SHP77 (cell line): ENCODE results near the gene FOXN3.

Experiments
- DNase-seq, 2 experiments: peaks; one replicate each; lab custom pipeline; 2025; lab: John Stamatoyannopoulos, UW

The FOXN3 gene

DNA sequence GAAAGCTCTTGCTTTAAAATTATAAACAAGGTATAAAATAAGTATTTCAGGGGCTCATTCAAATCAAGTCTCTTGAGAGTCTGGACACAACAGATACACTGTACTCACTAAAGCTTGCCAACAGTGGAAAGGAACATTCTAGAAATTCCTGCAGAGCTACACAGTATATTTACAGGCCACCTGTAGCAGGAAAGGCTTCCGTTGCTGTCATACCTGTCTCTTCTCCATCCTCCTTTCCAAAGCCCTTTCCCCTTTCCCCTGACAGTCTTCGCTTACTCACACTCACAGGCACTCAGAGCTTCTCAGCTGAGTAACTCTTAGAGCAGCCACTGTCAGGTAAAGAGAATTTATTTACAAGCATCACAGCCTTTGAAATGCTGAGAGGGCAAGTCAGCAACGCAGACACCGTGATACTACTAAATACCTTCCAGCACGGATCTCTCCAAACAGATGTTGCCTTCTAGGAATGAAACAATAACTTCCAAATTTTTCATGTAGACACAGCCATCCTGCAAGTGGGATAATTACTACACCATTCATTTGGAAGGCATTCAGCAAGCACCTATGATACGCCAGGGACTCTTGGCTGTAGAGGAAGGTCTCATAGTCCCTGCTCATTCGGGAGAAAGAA is 167.9 kb downstream of the FOXN3 start:
- DNase-seq, result no peak

DNA sequence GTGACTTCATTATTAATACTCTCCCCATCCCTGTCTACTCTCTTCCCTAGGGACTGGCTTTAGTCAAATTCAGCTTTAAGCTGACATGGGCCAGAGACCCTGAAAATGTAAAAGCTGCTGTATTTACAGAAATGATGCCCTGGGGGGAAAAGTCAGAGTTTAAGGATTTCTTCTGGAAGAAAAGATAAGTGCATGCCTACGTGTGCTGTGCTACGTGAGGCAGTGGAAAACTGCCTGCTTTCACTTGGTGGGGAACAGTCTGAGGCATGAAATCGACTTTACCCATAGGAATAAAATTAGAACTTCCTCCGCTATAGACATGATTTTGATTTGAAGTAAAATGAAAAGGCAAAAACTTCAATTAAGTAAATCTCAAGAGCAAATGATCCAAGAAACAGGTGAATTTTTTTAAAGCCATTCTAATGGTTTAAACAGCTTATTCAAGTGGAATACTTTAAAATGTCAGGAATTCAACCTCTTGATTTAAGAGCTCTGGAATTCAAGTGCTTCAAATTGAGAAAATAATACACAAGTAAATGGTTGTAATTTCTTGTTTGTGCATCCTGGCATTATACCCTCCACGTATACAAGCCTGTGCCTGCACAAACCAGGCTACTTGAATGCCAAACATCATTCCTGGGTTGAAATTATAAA is 168.5 kb downstream of the FOXN3 start:
- no peak for DNase-seq

DNA sequence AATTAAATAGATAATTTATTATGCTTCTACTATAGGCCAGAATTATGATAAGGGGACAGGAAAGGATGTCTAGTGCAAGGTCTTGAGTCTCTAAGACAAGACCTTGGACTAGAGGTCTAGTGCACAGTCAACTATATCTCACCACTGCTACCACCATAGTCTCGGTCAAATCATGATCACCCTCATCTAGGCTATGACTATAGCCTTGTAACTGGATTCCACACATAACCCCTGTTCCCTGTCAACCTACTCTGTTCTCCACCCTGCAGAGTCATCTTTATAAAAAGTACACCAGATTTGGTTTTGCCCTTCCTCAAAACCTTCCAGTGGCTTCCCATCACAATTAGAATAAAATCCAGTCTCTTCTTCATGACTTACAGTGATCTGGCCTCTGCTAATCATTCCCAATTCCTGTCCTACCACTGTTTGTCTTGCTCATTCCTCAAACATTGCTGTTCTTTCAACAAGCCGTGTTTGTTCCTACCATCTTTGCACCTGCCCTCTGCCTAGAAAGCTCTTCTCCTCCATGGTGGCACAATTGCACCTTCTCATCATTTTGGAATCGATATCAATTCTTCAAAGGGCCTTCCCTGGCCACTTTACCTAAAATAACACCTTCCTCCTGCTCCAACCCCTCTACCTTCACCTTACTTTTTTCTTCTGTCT is 169.4 kb downstream of the FOXN3 start:
- DNase-seq, result peak; percentile 42 to 52

DNA sequence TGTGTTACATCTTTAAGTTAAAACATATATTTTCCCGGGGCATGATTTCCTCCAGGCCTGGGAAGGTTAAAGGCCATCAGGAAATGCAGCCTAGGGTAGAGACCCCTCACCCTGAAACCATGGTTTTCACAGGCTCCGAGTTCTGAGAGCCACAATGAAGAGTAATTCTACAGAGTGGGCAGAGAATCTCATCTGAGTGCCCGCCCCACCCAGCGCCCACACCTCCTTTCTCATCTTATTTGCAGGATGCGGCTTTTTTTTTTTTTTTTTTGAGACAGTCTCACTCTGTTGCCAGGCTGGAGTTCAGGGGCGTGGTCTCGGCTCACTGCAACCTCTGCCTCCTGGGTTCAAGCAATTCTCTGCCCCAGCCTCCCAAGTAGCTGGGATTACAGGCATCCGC is 170.7 kb downstream of the FOXN3 start:
- no peak for DNase-seq

DNA sequence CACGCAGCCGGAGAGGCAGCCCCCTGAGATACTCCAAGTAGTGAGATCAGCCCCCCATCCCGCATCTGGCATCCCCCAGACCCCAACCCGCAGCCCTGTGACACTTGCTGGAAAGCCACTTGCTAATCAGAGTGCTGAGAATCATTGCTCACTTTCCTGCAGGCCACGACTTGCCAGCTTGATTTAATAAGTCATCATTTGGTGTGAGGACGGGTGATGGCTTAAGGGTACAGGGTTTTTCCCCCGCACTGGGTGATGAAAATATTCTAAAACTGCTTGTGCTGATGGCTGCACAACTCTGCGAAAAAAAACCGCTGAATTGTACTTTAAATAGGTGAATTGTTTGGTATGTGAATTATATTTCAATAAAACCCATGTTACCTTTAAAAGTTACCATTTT is 171.2 kb downstream of the FOXN3 start:
- no peak for DNase-seq

DNA sequence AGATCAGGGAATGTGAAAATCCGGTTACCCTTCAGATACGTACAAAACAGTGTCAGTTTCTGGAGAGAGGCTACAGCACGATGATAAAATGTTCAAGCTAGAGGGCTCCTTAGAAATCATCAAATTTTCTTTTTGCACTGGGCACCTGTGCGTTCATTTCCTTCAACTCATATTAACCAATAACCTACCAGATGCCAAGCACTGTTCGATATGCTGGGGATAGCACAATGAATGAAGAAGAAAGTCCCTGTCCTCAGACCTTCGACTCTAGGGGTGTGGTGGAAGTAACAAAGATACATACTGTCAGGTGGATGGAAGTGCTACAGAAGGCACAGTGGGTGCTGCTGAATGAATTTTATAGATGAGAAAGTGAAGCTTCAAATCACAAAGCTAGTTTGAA is 172.3 kb downstream of the FOXN3 start:
- DNase-seq, result no peak

DNA sequence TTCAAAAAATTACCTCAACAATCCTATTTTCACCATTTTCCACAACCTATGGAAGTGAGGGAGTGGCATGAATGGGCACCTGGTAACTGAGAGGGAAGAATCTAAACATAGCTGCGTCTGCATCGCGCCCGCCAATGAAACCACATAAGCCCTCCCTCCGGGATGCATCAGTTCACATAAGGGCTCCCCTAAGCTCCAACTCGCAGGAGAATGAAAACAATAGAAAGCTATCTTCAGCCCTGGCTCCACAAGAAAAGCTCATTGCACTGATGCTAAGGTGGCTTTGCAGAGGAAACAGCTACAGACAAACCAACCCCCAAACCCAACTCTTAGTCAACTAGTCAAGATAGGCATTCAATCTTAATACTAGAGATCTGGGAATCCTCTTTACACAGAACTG is 173.3 kb downstream of the FOXN3 start:
- DNase-seq, result no peak

DNA sequence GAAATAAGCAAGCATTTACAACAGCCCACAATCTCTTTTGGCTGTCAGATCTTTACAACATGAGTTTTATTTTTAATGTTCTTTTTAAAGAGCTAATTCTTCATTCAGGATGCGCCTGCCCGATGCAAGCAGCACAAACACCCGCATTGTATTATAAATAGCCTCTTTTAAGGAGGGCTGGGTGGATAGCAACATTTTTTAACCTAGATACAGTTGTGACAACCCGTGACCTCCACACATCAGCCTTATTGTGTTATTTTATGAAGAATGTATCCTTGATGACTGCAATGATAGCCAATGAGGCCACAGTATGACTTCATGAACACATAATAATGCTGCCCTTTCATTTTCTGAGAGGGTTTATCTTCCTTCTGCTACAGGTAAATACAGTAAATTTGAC is 173.7 kb downstream of the FOXN3 start:
- no peak for DNase-seq

DNA sequence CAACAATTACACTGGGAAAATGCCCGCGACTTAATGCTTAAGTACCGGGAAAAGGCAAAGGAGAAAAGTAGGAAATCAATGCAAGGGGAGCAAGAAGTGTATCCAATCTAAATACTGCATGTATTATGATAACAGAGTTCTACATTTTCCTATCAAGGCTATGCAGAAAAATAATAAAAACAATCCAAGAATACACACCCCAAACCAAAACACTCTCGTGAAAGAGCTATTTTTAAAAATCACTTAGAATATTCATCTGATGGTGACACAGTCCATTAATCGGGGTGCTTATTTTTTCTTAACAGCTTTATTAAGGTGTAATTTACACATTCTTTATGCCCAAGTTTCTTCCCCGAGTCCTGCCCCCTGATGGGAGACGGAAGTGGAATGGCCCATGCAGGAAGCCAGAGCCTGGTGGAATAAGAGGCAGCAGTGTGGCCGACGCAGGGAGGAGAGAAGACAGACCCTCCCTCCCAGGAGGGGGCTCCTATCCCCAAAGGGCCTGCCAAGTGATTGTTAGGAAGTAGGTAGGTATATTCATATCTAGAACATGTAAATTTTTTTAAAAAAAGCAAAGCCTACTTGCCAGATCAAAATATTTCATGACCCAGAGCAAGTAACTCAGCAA is 174.3 kb downstream of the FOXN3 start:
- no peak for DNase-seq

DNA sequence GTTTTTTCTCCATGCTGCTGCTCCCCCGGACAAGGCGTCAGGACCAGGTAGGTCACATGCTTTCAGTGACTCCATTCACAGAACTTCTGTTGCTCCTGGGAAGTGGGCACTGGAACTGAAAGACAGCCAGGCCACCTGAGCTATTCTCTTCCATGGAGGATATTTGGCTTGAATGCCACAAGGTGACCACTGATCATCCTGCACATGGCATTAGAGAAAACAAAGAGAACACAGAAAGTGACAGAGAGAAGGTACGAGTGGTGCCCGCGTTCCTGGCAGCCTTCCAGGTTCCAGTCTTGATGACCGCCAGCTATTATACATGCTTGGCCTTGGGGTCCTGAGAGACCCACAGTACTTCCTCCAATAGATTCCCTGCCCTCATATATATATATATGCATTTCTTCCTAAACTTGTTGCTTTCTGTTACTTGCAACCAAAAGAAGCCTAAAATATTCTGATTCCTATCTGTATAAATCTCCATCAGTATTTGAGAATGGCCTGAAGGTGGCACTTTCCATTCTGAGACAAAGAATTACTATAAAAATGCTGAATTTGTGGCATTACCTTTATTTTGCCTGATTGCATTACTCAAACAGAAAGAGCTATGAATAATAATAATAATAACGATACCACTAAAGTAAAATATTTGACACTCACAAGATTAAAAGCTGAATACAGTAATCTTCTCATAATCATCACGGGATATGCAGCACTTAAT is 174.9 kb downstream of the FOXN3 start:
- no peak for DNase-seq

DNA sequence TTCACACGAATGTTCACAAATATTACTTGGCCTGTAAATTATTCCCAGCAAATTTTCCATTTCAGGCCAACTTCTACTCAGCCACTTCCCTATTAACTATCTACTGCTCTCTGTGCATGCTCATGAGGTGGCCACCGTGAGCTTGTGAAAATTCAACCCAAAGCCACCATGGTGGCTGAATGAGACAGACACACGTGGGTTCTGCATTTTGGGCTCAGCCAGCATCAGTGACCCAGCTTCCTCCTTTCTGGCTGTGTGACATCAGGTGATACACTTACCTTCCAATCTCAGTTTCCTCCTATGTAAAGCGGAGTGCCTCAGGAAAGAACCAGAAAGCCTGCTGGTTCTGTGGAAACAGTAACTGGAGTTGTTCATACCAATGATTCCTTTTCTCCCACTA is 175.8 kb downstream of the FOXN3 start:
- DNase-seq, result no peak

DNA sequence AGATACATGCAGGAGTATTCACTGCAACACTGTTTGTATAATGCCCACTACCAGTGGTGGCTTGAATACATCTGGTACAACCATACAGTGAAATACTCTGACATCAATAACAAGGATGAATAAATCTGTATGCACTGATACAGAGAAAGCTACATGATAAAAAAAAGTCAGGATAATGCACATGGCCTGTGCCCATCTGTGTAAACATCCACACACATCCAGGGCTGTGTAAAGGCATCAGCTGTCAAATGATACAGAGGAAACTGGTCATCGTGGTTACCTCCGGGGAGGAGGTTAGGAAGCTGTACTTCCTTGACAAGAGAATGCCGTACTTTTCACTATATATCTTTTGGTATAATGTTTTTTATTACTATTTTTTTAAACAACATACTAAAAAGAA is 176.6 kb downstream of the FOXN3 start:
- DNase-seq, result peak; percentile 21 to 49

DNA sequence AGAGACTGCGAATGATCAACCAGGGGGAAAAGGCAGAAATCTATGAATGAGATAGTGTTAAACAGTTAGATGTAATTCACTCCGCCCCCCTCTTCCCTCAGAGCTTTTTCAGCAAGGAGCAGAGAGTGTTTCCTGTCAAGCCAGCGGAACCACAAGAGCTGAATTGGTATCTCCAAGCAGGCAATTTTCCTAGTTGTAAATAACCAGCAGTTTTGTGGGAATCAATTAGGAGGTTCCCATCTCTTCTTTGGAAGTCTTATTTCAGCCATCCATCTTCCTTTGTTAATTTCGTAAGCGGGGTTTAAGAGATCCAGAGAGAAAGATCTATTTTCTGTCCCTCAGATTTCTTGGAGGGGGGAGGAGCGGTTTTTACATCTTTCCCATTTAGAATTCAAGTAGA is 178.0 kb downstream of the FOXN3 start:
- no peak for DNase-seq

DNA sequence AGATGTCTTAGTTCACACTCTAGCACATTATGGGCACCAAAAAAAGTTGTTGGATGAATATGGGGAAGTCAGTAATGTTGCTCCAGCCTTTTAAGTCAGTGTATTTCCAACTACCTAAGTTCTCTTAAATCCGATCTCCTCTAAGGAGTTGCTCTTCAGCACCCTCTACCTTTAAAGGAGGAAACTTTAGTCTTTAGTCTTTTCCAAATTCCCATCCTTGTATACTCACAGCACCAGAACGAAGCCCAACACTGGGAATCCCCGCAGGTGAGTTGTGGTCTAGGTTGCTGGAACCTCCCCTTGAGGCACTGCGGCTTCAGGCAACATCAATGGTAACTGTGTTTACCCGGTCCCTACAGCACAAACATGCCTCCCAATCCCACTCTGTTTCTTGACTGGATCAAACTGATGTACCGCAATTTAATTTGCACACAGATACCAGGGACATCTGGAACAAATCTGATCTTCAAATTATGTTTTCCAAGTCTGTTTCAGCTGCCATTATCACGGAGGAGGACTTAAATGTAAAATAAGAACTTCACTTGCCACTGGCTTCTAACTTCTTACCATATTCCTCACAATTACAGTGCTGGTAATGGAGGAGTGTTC is 179.0 kb downstream of the FOXN3 start:
- DNase-seq, result no peak

DNA sequence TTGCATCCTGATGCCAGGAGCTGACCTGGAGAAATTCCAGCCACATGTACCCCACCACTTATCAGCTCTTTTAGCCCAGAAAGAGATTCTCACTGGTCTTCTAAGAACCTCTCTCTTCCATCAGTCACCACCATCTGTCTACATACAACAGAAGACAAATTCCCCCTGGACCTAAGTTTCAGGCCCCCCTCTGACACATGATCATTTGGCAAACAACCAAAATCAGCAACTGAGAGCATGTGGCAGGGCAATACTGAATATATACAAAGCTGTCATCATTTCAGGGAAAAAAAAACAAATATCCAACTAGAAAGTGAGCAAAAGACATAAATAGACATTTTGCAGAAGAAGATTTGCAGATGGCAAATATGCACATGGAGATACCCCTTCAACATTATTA is 180.2 kb downstream of the FOXN3 start:
- DNase-seq, result no peak

DNA sequence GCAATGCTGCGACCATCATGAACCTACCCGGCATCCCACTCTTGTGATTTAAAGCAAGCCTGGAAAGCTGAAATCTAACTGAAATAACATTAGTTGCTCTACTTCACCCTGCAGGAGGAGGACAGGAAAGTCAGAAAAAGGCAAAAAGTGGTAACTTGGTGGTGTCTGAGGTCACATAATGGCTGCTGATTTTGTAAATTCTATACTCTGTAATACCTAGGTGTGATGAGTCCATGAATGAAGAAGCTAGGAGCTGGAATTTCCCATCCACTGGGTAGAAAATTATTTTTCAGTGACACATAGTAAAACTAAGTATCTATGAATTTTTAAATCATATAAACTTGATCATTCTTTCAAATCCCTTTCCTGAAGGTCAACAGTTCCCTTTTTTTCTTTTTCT is 183.8 kb downstream of the FOXN3 start:
- no peak for DNase-seq

DNA sequence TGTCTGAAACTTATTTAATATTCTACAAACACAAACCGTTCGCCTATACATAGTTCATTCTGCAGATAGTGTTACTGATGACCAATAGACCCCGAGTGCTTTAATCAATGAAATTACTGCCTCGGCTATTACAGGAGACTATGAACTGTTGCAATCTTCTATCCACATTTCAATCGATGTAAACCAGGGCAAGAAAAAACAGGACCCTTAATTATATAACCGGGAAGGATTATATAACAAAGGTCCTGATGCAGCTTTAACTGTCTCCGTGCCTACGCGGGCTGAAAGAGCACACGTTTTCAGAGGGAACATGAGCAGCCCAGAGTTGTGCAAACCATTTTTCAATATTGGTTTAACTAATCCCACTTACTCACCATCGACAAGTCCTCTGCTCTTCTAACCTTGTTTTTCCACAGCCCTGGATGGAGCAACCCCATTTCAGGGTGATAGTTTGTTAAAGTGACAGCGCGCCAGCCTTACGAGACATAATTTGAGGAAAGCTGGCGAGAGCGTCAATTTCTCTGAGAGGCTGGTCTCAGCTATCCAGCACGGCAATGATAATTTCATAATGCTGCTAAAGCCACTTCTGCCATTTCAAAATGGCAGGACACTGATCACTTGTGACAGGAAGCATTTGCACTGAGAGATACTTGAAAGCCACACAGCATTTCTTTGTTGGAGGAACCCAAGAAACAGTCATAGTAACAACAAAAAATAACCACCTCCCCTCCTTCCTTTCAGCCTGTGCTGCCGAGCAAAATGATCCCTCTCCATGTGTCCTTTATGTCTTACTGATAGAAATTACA is 184.6 kb downstream of the FOXN3 start:
- DNase-seq, result no peak

DNA sequence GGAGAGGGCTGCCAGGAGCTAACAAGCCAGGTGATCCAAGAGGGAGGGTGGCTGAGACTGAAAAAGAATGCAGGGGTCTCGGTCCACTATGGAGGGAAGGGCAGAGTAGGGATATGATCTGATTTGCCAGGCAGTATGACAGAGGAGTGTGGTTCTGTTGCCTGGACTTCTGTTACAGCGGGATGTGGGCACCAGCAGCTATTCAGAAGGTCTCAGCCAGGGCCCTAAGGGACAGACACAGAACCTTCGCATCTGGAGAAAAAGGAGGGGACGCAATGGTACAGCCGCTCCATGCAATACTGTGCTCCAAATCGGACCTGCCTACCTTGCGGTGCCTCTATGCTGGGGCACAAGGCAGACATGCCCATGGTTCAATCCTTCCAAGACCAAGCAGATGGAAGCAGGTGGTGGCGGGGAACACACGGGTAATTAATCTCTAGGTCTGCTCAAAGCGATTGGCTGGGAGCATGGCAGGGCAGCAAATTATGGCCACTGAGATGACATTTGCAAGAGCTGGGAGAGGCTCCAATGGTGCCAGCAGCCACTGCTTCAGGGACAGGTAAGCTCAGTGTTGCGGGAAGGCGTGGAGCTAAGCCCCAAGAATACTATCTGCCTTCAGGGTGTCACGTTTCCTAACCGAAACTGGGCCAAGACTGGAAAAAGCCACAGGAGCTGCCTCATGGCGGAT is 185.5 kb downstream of the FOXN3 start:
- no peak for DNase-seq

DNA sequence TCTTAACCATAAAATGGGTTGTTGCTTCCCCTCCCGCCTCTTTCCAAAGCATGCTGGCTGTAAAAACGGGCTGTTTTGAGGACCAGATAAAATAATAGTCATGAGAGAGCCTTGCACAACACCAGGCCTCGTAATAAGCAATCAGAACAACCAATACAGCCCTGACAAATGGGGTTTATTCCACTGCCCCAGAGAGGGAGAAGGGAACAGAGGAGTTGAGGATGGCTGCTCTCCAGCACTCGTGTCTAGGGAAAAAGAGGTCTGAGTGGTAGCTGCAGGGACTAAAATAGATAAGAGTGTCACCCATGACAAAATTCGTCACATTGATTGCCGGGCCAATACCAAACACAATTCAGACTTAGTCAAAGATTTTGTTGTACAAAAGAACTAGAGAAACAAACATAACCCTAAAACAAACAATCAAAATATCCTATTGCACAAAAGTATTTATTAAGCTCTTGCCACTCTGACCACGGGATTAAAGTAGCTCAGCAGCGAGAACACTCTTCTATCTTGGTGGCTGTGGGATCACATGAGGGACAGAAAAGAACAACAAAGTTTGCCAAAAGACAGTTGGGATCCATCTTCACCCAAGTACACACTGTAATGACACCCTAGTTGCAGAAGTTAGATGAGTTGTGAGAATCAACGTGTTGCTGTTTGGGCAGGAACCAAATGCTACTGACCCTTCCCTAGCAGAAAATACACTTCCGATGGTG is 188.0 kb downstream of the FOXN3 start:
- DNase-seq, result no peak

DNA sequence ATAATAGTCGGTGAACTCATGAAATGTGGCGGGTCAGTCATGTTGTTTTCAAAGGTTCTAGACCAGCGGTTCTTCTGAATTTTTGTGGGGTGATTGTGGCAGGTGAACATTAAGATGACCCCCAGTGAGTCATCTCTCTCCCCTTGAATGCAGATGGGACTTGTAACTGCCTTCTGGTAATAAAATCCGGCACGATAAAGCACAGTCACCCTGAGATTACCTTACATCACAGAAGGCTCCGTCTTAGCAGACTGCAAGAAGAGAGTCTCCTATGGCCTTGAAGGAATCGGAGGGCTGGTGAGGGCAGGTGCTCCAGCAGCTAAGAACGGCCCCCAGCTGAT is 189.6 kb downstream of the FOXN3 start:
- no peak for DNase-seq
